Kidney epithelial cell (primary cell): ENCODE measurements around the gene POLL. TPM values are rescaled to one million over a fixed set of nuclear protein-coding genes. Genes with fewer than 3 reads are reported as not detected.

Experiments
- DNase-seq: peaks from one replicate; pipeline ENCODE4 v3.0.0-alpha.2; 2010; ENCODE audit warnings: low read depth
- H3K27me3 ChIP-seq: 2 replicates; pipeline ENCODE4 v1.6.0; 2011; ENCODE audit warnings: low read length; ENCODE audit not compliant: control insufficient read depth, insufficient read depth
- H3K36me3 ChIP-seq: 2 replicates; pipeline ENCODE4 v1.5.1; 2011; ENCODE audit warnings: low read length; ENCODE audit not compliant: control insufficient read depth, insufficient read depth
- H3K4me3 ChIP-seq: 2 replicates; pipeline ENCODE4 v1.5.1; 2011; ENCODE audit warnings: low read depth, mild to moderate bottlenecking, control low read depth, low read length
- total RNA-seq: library from RNA; depleted of rRNA; stranded (reverse); fragments of >200 nt; gene quantifications from 2 replicates; pipeline ENCODE4 v1.2.3, GENCODE V29; 2015
- TF ChIP-seq, protein P1 (sequence below): IDR thresholded peaks from 2 replicates; pipeline ENCODE4 v1.5.1; 2011; ENCODE audit warnings: mild to moderate bottlenecking, moderate library complexity, low read length, control low read depth, inconsistent platforms; ENCODE audit not compliant: insufficient read depth, poor library complexity, severe bottlenecking

POLL gene
- total RNA-seq, 1 donor from 2014 or later, result 24.0 TPM

- Histone ChIP-seq H3K4me3 (no peak overlapping the region), H3K36me3 (no peaks in the 10 kb centered on the region), H3K27me3 (no peaks in the 10 kb centered on the region)
- no peak for DNase-seq
- TF ChIP-seq, protein P1, sequence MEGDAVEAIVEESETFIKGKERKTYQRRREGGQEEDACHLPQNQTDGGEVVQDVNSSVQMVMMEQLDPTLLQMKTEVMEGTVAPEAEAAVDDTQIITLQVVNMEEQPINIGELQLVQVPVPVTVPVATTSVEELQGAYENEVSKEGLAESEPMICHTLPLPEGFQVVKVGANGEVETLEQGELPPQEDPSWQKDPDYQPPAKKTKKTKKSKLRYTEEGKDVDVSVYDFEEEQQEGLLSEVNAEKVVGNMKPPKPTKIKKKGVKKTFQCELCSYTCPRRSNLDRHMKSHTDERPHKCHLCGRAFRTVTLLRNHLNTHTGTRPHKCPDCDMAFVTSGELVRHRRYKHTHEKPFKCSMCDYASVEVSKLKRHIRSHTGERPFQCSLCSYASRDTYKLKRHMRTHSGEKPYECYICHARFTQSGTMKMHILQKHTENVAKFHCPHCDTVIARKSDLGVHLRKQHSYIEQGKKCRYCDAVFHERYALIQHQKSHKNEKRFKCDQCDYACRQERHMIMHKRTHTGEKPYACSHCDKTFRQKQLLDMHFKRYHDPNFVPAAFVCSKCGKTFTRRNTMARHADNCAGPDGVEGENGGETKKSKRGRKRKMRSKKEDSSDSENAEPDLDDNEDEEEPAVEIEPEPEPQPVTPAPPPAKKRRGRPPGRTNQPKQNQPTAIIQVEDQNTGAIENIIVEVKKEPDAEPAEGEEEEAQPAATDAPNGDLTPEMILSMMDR, result no peak
These were observed 24.8 kb upstream of the POLL start for GRCh38 chr10:101612872-101613271.

- Histone ChIP-seq H3K4me3 (no peak overlapping the region), H3K36me3 (no peaks in the 10 kb centered on the region), H3K27me3 (no peaks in the 10 kb centered on the region)
- TF ChIP-seq, protein P1, result no peak
- DNase-seq, result no peak
These were observed 24.0 kb upstream of the POLL start for GRCh38 chr10:101612086-101612485.

DNA sequence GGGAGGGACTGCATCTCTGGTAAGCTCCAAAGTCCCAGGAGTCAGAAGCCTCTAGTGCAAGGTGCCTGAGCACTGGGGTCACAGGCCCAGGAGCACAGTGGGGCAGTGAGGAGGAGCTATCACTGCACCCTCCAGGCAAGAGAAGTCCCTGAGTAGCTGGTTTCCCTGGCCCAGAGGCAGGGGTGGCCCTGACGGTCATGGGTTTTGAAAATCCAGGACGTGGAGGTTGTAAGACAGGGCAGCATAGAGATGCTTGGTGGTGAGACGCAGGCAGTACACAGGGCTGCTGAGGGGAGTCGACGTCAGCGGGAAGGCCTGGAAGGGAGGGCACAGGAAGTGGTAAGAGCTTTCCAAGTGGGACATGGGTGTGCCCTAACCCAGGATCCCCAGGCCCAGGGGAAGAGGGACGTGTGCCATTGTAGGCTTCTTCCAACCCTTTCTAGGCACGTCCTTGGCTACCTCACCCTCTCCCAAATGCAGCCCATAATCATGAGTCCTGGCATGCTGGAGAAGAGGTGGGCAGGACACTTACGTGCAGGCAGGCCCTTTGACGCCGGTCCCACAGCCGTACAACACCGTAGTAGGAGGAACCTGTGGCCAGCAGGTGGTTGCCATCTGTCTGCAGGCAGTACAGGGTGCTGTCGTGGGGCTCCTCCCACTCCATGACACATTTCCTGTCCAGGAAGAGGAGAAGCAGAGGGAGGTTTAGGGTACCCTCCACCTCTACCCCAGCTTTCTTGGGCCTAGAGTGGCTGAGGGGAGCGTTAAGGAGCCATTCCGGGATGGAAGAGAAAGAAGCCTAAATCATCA lies 23.2 kb upstream of the POLL start:
- Histone ChIP-seq H3K36me3 (no peaks in the 10 kb centered on the region), H3K4me3 (no peak overlapping the region), H3K27me3 (no peaks in the 10 kb centered on the region)
- TF ChIP-seq, protein P1, result no peak
- no peak for DNase-seq

DNA sequence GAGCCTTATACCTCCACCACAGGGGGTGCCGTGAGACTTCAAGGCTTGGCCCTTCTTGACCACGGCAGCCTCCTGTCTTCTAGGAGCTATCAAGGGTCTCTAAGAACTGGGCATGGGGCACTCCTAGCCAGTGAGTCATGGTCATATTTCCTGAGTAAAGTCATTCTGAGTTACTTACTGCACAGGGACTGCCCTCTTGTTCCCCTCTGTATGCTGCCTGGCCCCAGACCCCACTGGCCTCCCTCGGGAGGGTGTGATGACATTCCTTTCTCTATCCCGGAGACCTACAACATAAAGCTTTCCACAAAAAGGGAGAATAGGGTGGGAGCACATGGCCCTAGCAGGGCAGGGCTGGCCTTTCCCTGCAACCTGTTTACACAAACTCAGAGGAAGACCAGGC lies 21.4 kb upstream of the POLL start:
- Histone ChIP-seq H3K36me3 (no peaks in the 10 kb centered on the region), H3K4me3 (no peak overlapping the region), H3K27me3 (no peaks in the 10 kb centered on the region)
- TF ChIP-seq, protein P1, result no peak
- DNase-seq, result no peak

DNA sequence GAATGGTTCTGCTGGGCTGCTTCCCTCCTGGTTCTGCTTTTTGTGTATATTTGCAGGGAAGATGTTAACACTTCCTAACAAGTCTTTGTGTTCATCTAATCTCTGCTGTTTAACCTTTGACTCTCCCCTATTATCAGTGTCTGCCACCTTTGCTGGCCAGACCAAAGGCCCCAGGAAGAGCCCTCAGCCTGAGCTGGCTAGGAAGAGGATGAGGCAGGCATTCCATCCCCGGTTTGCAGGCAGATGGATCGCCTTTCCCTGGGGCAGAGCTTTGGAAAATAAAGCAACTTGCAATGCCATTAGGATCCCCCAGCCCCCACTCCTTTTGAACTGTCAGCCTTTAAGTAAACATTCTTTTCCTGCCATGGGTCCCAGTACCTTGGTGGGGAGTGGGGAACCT lies 19.1 kb upstream of the POLL start:
- no peaks in the 10 kb centered on the region for H3K27me3 ChIP-seq
- TF ChIP-seq, protein P1, result no peak

More for the DNA sequence above, 19.1 kb upstream of the POLL start:
- Histone ChIP-seq H3K36me3 (no peaks in the 10 kb centered on the region), H3K4me3 (no peak overlapping the region)
- DNase-seq, result no peak
